Measurements from ENCODE around the gene COX7A2L.

DNA sequence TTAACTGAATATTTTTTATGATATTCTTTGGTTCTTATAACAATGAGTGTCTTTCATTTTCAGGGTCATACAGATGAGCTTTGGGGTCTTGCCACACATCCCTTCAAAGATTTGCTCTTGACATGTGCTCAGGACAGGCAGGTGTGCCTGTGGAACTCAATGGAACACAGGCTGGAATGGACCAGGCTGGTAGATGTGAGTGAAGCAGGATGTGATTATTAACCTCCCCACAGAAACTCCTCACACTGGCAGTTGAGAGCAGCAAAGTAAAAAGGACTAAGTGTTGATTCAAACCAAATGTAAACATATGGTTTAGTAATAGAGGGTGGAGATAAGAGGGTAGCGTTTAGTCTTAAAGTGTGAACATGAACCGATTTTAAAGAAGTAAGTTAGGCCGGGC, 57.8 kb downstream of the COX7A2L start:
- no peak for TF ChIP-seq EZH2 (IDR thresholded peaks at IDR 0.05; ENCODE audit: borderline replicate concordance, low read depth, low read length, poor library complexity, severe bottlenecking)
- TF ChIP-seq, protein P1, sequence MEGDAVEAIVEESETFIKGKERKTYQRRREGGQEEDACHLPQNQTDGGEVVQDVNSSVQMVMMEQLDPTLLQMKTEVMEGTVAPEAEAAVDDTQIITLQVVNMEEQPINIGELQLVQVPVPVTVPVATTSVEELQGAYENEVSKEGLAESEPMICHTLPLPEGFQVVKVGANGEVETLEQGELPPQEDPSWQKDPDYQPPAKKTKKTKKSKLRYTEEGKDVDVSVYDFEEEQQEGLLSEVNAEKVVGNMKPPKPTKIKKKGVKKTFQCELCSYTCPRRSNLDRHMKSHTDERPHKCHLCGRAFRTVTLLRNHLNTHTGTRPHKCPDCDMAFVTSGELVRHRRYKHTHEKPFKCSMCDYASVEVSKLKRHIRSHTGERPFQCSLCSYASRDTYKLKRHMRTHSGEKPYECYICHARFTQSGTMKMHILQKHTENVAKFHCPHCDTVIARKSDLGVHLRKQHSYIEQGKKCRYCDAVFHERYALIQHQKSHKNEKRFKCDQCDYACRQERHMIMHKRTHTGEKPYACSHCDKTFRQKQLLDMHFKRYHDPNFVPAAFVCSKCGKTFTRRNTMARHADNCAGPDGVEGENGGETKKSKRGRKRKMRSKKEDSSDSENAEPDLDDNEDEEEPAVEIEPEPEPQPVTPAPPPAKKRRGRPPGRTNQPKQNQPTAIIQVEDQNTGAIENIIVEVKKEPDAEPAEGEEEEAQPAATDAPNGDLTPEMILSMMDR (conservative IDR thresholded peaks at IDR 0.05; ENCODE audit: low read depth, low read length) = no peak

Data from A673 (cell line).